Trophoblast cell (in vitro differentiated cells and primary cell): ENCODE data around the gene SEC14L3.

Experiments used
- DNase-seq, 2 donors: peaks; one replicate each; pipeline ENCODE4 v3.0.0-alpha.2; 2016
- H2AFZ ChIP-seq: 2 replicates; pipeline ENCODE4 v1.6.1; 2013; ENCODE audit warnings: low read length, moderate library complexity, mild to moderate bottlenecking; ENCODE audit not compliant: insufficient read depth, poor library complexity
- H2AK5ac ChIP-seq: 2 replicates; pipeline ENCODE4 v1.6.1; 2013; ENCODE audit warnings: mild to moderate bottlenecking, low read length
- H2BK120ac ChIP-seq: 2 replicates; pipeline ENCODE4 v1.6.1; 2013; ENCODE audit warnings: low read length, mild to moderate bottlenecking, moderate library complexity; ENCODE audit not compliant: insufficient read depth, poor library complexity
- H2BK12ac ChIP-seq: 2 replicates; pipeline ENCODE4 v1.6.1; 2013; ENCODE audit warnings: mild to moderate bottlenecking, low read length, moderate library complexity
- H2BK5ac ChIP-seq: 2 replicates; pipeline ENCODE4 v1.6.1; 2013; ENCODE audit warnings: low read length, low read depth, moderate library complexity, mild to moderate bottlenecking; ENCODE audit not compliant: poor library complexity
- H3K14ac ChIP-seq: 2 replicates; pipeline ENCODE4 v1.6.1; 2013; ENCODE audit warnings: mild to moderate bottlenecking, low read length
- H3K18ac ChIP-seq: 2 replicates; pipeline ENCODE4 v1.6.1; 2013; ENCODE audit warnings: mild to moderate bottlenecking, low read length
- H3K23ac ChIP-seq: 2 replicates; pipeline ENCODE4 v1.6.1; 2013; ENCODE audit warnings: low read length
- H3K27ac ChIP-seq: 2 replicates; pipeline ENCODE4 v1.5.1; 2013; ENCODE audit warnings: low read depth, mild to moderate bottlenecking, inconsistent platforms, low read length, moderate library complexity
- H3K27me3 ChIP-seq: 2 replicates; pipeline ENCODE4 v1.6.1; 2013; ENCODE audit warnings: inconsistent platforms, mild to moderate bottlenecking, low read length, moderate library complexity; ENCODE audit not compliant: insufficient read depth
- H3K36me3 ChIP-seq, 2 experiments: 1 replicate in 1 of 2; 2 replicates in 1 of 2; pipeline ENCODE4 v1.6.1; 2013; ENCODE audit warnings: low read length in 2 of 2, mild to moderate bottlenecking in 2 of 2, moderate library complexity in 1 of 2; ENCODE audit not compliant: insufficient read depth in 2 of 2, control insufficient read depth in 1 of 2
- H3K4ac ChIP-seq: 2 replicates; pipeline ENCODE4 v1.6.1; 2013; ENCODE audit warnings: low read depth, mild to moderate bottlenecking, low read length, moderate library complexity
- H3K4me1 ChIP-seq, 2 experiments: 1 replicate in 1 of 2; 2 replicates in 1 of 2; pipeline ENCODE4 v1.6.1; 2013; ENCODE audit warnings: low read length in 2 of 2, mild to moderate bottlenecking in 2 of 2, moderate library complexity in 1 of 2; ENCODE audit not compliant: insufficient read depth in 2 of 2, control insufficient read depth in 1 of 2
- H3K4me2 ChIP-seq: 2 replicates; pipeline ENCODE4 v1.6.1; 2013; ENCODE audit warnings: inconsistent platforms, mild to moderate bottlenecking, low read length, moderate library complexity
- H3K4me3 ChIP-seq: 2 replicates; pipeline ENCODE4 v1.5.1; 2013; ENCODE audit warnings: mild to moderate bottlenecking, low read depth, low read length, inconsistent platforms
- H3K79me1 ChIP-seq: one replicate; pipeline ENCODE4 v1.6.1; 2013; ENCODE audit warnings: low read length
- H3K79me2 ChIP-seq: 2 replicates; pipeline ENCODE4 v1.6.1; 2013; ENCODE audit warnings: low read length, mild to moderate bottlenecking; ENCODE audit not compliant: control insufficient read depth, insufficient read depth, poor library complexity
- H3K9ac ChIP-seq: 2 replicates; pipeline ENCODE4 v1.6.1; 2013; ENCODE audit warnings: mild to moderate bottlenecking, low read length
- H3K9me3 ChIP-seq: 2 replicates; pipeline ENCODE4 v1.6.1; 2013; ENCODE audit warnings: low read depth, mild to moderate bottlenecking, control low read depth, inconsistent platforms, low read length; ENCODE audit not compliant: insufficient read depth
- H4K12ac ChIP-seq: 2 replicates; pipeline ENCODE4 v1.6.1; 2013; ENCODE audit warnings: low read depth, mild to moderate bottlenecking, low read length, moderate library complexity
- H4K8ac ChIP-seq: 2 replicates; pipeline ENCODE4 v1.6.1; 2013; ENCODE audit warnings: low read depth, mild to moderate bottlenecking, low read length, moderate library complexity
- H4K91ac ChIP-seq: one replicate; pipeline ENCODE4 v1.6.1; 2013; ENCODE audit warnings: low read depth, mild to moderate bottlenecking, low read length, moderate library complexity
- WGBS: extraction: QIAGEN DNeasy Blood & Tissue Kit; methylation state at CpG from one replicate; pipeline ENCODE4 v1.1.7; 2013; ENCODE audit warnings: missing lambda C conversion rate; ENCODE audit not compliant: insufficient read length, insufficient coverage; ENCODE audit errors: extremely low coverage; 5-methylcytosine and 5-hydroxymethylcytosine counted together

Gene SEC14L3

GRCh38 chr22:30427871-30428270 lies 43.9 kb downstream of the SEC14L3 start:
- Histone ChIP-seq H3K18ac (no peak overlapping the region), H3K36me3 (peaks cover 7 to 8% of the 10 kb centered on the region in 2 experiments), H3K23ac (no peak overlapping the region), H3K27me3 (no peaks in the 10 kb centered on the region), H2AK5ac (no peak overlapping the region), H3K79me1 (peaks cover 15% of the 10 kb centered on the region), H2BK12ac (no peak overlapping the region), H3K9me3 (peaks cover 4% of the 10 kb centered on the region), H4K12ac (no peak overlapping the region), H2BK120ac (no peak overlapping the region), H3K4me2 (no peak overlapping the region), H3K4me3 (no peak overlapping the region), H3K4ac (no peak overlapping the region), H2BK5ac (no peak overlapping the region), H2AFZ (no peak overlapping the region), H3K79me2 (peaks cover 6% of the 10 kb centered on the region), H4K91ac (no peak overlapping the region), H3K14ac (no peak overlapping the region), H3K27ac (no peak overlapping the region), H4K8ac (no peak overlapping the region), H3K9ac (no peak overlapping the region), H3K4me1 (peaks cover 10 to 26% of the 10 kb centered on the region in 2 experiments)
- no CpG with 5 or more reads among the region's 1 CpG for WGBS
- DNase-seq = no peak

GRCh38 chr22:30426388-30427353 lies 45.1 kb downstream of the SEC14L3 start:
- H3K4me3 ChIP-seq = peak overlapping the region; percentile 89
- peak; percentile 78 to 89 for DNase-seq
- H3K9ac ChIP-seq = no peak overlapping the region
- no peaks in the 10 kb centered on the region for H3K27me3 ChIP-seq
- no peak overlapping the region for H4K12ac ChIP-seq
- H3K14ac ChIP-seq = no peak overlapping the region
- no peak overlapping the region for H4K8ac ChIP-seq
- peaks cover 8% of the 10 kb centered on the region for H3K79me2 ChIP-seq
- peak overlapping the region; percentile 59 for H3K4me2 ChIP-seq
- no peak overlapping the region for H2AFZ ChIP-seq
- H2BK5ac ChIP-seq = no peak overlapping the region
- H3K4ac ChIP-seq = no peak overlapping the region
- H2AK5ac ChIP-seq = no peak overlapping the region
- H3K9me3 ChIP-seq = peaks cover 4% of the 10 kb centered on the region
- H2BK120ac ChIP-seq = no peak overlapping the region
- peaks cover 15% of the 10 kb centered on the region for H3K79me1 ChIP-seq
- WGBS = no CpG with 5 or more reads among the region's 29 CpGs
- H3K27ac ChIP-seq = no peak overlapping the region
- peaks cover 7 to 8% of the 10 kb centered on the region in 2 experiments for H3K36me3 ChIP-seq
- H3K18ac ChIP-seq = no peak overlapping the region
- H4K91ac ChIP-seq = peak overlapping the region; percentile 11
- H2BK12ac ChIP-seq = no peak overlapping the region
- H3K23ac ChIP-seq = no peak overlapping the region
- peaks cover 10 to 24% of the 10 kb centered on the region in 2 experiments for H3K4me1 ChIP-seq

DNA sequence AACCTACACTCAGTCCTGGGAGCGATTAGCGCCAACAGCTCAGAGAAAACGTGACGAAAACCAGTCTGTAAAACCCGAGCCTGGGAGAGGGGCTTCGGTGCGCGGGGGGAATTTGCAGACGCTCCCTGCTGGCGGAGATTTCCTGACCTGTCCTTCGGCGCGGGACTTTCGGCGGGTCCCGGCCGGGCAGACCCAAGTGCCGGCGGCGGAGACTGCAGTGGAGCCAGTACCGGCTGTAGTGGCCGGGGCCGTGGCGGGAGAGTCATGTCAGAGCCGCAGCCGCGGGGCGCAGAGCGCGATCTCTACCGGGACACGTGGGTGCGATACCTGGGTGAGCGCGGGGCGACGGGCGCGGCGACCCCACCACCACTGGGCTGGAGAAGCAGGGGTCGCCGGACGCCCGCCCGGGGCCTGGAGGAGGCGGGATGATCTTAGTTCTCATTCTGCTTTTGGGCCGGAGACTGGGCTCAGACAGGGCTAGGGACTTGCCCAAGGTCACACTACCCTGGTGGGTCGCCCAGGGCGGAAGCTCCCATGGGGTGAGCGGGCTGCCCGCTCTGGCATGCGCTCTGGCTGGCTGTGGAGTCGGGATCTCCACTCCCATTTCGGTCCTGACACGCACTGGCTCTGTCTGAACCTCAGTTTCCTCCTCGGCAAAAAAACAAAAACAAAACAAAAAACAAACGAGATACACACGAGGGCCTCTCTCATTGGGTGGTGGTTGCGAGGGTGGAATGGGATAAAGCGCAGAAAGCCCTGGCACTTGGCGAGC lies 46.0 kb downstream of the SEC14L3 start, which contains the start of gene MTFP1:
TSS of gene MTFP1 (plus strand) at position 153 of the 772 bp plus-strand sequence. CDS start at position 265, 112 bp downstream.
- H2BK5ac ChIP-seq = peak within 1 kb of the TSS; percentile 51
- peak within 1 kb of the TSS; percentile 54 for H4K12ac ChIP-seq
- H3K9ac ChIP-seq = peak within 1 kb of the TSS; percentile 68
- no peaks in the 10 kb centered on the region for H3K27me3 ChIP-seq
- peak; percentile 66 to 72 for DNase-seq
- peak within 1 kb of the TSS; percentile 61 for H3K4me2 ChIP-seq
- WGBS = no CpG with 5 or more reads among the region's 61 CpGs
- H3K79me2 ChIP-seq = peaks cover 8% of the 10 kb centered on the region
- H3K79me1 ChIP-seq = peaks cover 15% of the 10 kb centered on the region
- peaks cover 4% of the 10 kb centered on the region for H3K9me3 ChIP-seq
- no peak within 1 kb of the TSS for H3K23ac ChIP-seq
- H2BK120ac ChIP-seq = peak within 1 kb of the TSS; percentile 84
- peaks cover 7 to 8% of the 10 kb centered on the region in 2 experiments for H3K36me3 ChIP-seq
- peak within 1 kb of the TSS; percentile 93 for H3K18ac ChIP-seq
- H2AFZ ChIP-seq = peak within 1 kb of the TSS; percentile 88
- peak within 1 kb of the TSS; percentile 79 for H3K14ac ChIP-seq
- peaks cover 10 to 24% of the 10 kb centered on the region in 2 experiments for H3K4me1 ChIP-seq
- H4K91ac ChIP-seq = peak within 1 kb of the TSS; percentile 72
- H4K8ac ChIP-seq = peak within 1 kb of the TSS; percentile 87
- peak within 1 kb of the TSS; percentile 48 for H3K27ac ChIP-seq
- peak within 1 kb of the TSS; percentile 89 for H3K4me3 ChIP-seq
- H2BK12ac ChIP-seq = peak within 1 kb of the TSS; percentile 44
- peak within 1 kb of the TSS; percentile 15 for H2AK5ac ChIP-seq
- H3K4ac ChIP-seq = peak within 1 kb of the TSS; percentile 57

- WGBS = no CpG with 5 or more reads among the region's 9 CpGs
- H2AK5ac ChIP-seq = no peak overlapping the region
These were observed 46.5 kb downstream of the SEC14L3 start for GRCh38 chr22:30425327-30425615.

More at GRCh38 chr22:30425327-30425615, 46.5 kb downstream of the SEC14L3 start:
- Histone ChIP-seq H3K9me3 (peaks cover 4% of the 10 kb centered on the region), H3K4me3 (peak overlapping the region; percentile 89), H2BK5ac (no peak overlapping the region), H3K4me1 (peaks cover 10 to 26% of the 10 kb centered on the region in 2 experiments), H3K14ac (no peak overlapping the region), H3K23ac (no peak overlapping the region), H4K91ac (no peak overlapping the region), H2AFZ (peak overlapping the region; percentile 88), H3K9ac (peak overlapping the region; percentile 47), H3K27ac (no peak overlapping the region), H3K18ac (no peak overlapping the region), H3K27me3 (no peaks in the 10 kb centered on the region), H3K4ac (no peak overlapping the region), H4K8ac (peak overlapping the region; percentile 63), H2BK12ac (peak overlapping the region; percentile 27), H3K79me2 (peaks cover 8% of the 10 kb centered on the region), H3K36me3 (peaks cover 7 to 8% of the 10 kb centered on the region in 2 experiments), H3K79me1 (peaks cover 15% of the 10 kb centered on the region), H4K12ac (no peak overlapping the region), H3K4me2 (peak overlapping the region; percentile 59), H2BK120ac (no peak overlapping the region)
- DNase-seq = no peak
